ENCODE measurements around the gene OR6X1.

- TF ChIP-seq CTCF (IDR thresholded peaks at IDR 0.05; ENCODE audit: low read depth, low read length) (no peak), EZH2phosphoT487 (IDR thresholded peaks at IDR 0.05; ENCODE audit: low read depth) (no peak)
Measured at GRCh38 chr11:123742724-123743120, 11.6 kb downstream of the OR6X1 start.

Data from OCI-LY3 (cell line).